Measurements from ENCODE around the gene PLA2G3.

DNA sequence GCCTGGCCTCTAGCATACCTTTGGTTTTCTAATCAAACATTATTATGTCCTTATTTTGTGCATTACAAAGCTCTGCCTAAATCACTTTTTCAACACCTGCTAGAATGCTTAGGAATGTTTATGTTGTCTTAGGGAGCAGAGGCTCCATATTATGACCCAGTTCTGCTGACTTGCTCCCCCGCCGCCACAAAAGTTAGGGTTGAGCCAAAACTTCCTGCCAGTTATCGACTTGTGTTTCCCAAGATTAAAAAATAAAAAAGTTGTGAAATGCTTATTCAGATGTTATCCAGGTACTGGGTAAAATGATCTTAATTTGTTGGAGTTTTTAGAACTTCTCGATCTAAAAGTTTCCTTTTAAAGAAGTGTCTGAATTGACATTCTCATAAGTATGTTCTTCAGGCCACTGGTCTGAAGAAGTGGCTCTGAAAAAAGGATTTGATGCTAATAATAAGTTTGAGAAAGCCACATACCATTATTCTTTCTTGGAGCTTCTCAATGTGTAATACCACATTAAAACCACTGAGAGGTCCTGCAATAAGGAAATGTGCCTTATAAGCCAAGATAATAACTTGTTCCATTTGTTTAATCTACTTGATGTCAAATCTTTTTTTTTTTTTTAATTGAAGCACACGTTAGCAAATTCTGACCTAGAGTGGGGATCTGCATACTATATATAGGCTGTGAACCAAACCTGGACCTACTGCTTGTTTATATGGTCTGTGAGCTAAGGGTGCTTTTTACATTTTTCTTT is 21.9 kb upstream of the PLA2G3 start:
- TF ChIP-seq, protein P1, sequence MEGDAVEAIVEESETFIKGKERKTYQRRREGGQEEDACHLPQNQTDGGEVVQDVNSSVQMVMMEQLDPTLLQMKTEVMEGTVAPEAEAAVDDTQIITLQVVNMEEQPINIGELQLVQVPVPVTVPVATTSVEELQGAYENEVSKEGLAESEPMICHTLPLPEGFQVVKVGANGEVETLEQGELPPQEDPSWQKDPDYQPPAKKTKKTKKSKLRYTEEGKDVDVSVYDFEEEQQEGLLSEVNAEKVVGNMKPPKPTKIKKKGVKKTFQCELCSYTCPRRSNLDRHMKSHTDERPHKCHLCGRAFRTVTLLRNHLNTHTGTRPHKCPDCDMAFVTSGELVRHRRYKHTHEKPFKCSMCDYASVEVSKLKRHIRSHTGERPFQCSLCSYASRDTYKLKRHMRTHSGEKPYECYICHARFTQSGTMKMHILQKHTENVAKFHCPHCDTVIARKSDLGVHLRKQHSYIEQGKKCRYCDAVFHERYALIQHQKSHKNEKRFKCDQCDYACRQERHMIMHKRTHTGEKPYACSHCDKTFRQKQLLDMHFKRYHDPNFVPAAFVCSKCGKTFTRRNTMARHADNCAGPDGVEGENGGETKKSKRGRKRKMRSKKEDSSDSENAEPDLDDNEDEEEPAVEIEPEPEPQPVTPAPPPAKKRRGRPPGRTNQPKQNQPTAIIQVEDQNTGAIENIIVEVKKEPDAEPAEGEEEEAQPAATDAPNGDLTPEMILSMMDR (IDR thresholded peaks at IDR 0.05), result no peak
- no peak for TF ChIP-seq POLR2A (IDR thresholded peaks at IDR 0.05)
- no peak for TF ChIP-seq EP300 (IDR thresholded peaks at IDR 0.05)

All from ovary (tissue), 3 donors.